SK-N-MC (cell line): ENCODE results near the gene MAPKAPK3.

Source experiments
- DNase-seq: peaks from one replicate; pipeline ENCODE4 v3.0.0-alpha.2; 2011; ENCODE audit warnings: low read depth, low spot score
- H3K27ac ChIP-seq: fragments of 200-600 bp; sonication (generic); 2 replicates; pipeline ENCODE4 v1.5.1; 2016; ENCODE audit warnings: mixed run types
- H3K36me3 ChIP-seq: fragments of 200-600 bp; sonication (generic); 2 replicates; pipeline ENCODE4 v1.6.1; 2017; ENCODE audit warnings: antibody characterized with exemption, low read length, mixed read lengths; ENCODE audit not compliant: insufficient read depth
- H3K4me3 ChIP-seq: fragments of 200-600 bp; sonication (generic); 2 replicates; pipeline ENCODE4 v1.5.1; 2016
- H3K9ac ChIP-seq: fragments of 200-600 bp; sonication (generic); 2 replicates; pipeline ENCODE4 v1.8.0; 2017; ENCODE audit warnings: mixed run types, mixed read lengths; ENCODE audit not compliant: insufficient read length
- H3K9me3 ChIP-seq: fragments of 200-600 bp; sonication (generic); 2 replicates; pipeline ENCODE4 v1.6.1; 2017; ENCODE audit warnings: low read depth, mild to moderate bottlenecking, antibody characterized with exemption, low read length, moderate library complexity, mixed read lengths
- EZH2 ChIP-seq: fragments of 200-600 bp; sonication (generic); IDR thresholded peaks from one replicate; pipeline ENCODE4 v1.6.1; 2017; ENCODE audit warnings: antibody characterized with exemption
- FOXP2 ChIP-seq: optimal IDR thresholded peaks from 2 replicates; pipeline ENCODE3; 2011; ENCODE audit warnings: mild to moderate bottlenecking, moderate library complexity; ENCODE audit not compliant: insufficient read depth; ENCODE audit errors: extremely low read length, control extremely low read depth
- POLR2AphosphoS5 ChIP-seq: IDR thresholded peaks from 2 replicates; pipeline ENCODE4 v1.6.1; 2012; ENCODE audit warnings: mild to moderate bottlenecking, low read depth, low read length, borderline replicate concordance

Gene MAPKAPK3

GRCh38 chr3:50626401-50626800 lies 9.4 kb downstream of the MAPKAPK3 start:
- Histone ChIP-seq H3K9ac (no peak overlapping the region), H3K27ac (no peak overlapping the region)

GRCh38 chr3:50627407-50628051 lies 10.6 kb downstream of the MAPKAPK3 start:
- TF ChIP-seq POLR2AphosphoS5 (no peak), EZH2 (no peak), FOXP2 (no peak)
- Histone ChIP-seq H3K4me3 (no peak overlapping the region), H3K36me3 (no peaks in the 10 kb centered on the region), H3K27ac (no peak overlapping the region), H3K9me3 (no peaks in the 10 kb centered on the region), H3K9ac (no peak overlapping the region)
- no peak for DNase-seq

More at GRCh38 chr3:50626401-50626800, 9.4 kb downstream of the MAPKAPK3 start:
- Histone ChIP-seq H3K4me3 (no peak overlapping the region), H3K9me3 (no peaks in the 10 kb centered on the region), H3K36me3 (no peaks in the 10 kb centered on the region)
- TF ChIP-seq POLR2AphosphoS5 (no peak), FOXP2 (no peak), EZH2 (no peak)
- no peak for DNase-seq

- no peak for DNase-seq
- Histone ChIP-seq H3K36me3 (no peaks in the 10 kb centered on the region), H3K27ac (no peak overlapping the region), H3K4me3 (no peak overlapping the region), H3K9me3 (no peaks in the 10 kb centered on the region), H3K9ac (no peak overlapping the region)
- no peak for TF ChIP-seq POLR2AphosphoS5
- TF ChIP-seq FOXP2, result no peak
- TF ChIP-seq EZH2, result no peak
Measured at GRCh38 chr3:50628601-50629000, 11.7 kb downstream of the MAPKAPK3 start.

GRCh38 chr3:50630394-50630793 lies 13.4 kb downstream of the MAPKAPK3 start:
- H3K4me3 ChIP-seq, result no peak overlapping the region
- no peaks in the 10 kb centered on the region for H3K9me3 ChIP-seq
- no peak overlapping the region for H3K27ac ChIP-seq
- DNase-seq, result no peak
- H3K36me3 ChIP-seq, result no peaks in the 10 kb centered on the region
- H3K9ac ChIP-seq, result no peak overlapping the region
- no peak for TF ChIP-seq FOXP2
- no peak for TF ChIP-seq EZH2
- TF ChIP-seq POLR2AphosphoS5, result no peak

GRCh38 chr3:50630877-50631276 lies 13.9 kb downstream of the MAPKAPK3 start:
- Histone ChIP-seq H3K9ac (no peak overlapping the region), H3K4me3 (no peak overlapping the region), H3K36me3 (no peaks in the 10 kb centered on the region), H3K9me3 (no peaks in the 10 kb centered on the region), H3K27ac (no peak overlapping the region)
- no peak for DNase-seq
- no peak for TF ChIP-seq POLR2AphosphoS5
- TF ChIP-seq EZH2, result no peak
- TF ChIP-seq FOXP2, result no peak

- no peak overlapping the region for H3K4me3 ChIP-seq
- no peaks in the 10 kb centered on the region for H3K36me3 ChIP-seq
- no peaks in the 10 kb centered on the region for H3K9me3 ChIP-seq
- H3K27ac ChIP-seq, result no peak overlapping the region
- H3K9ac ChIP-seq, result no peak overlapping the region
- no peak for TF ChIP-seq FOXP2
- no peak for TF ChIP-seq POLR2AphosphoS5
- DNase-seq, result no peak
Measured at GRCh38 chr3:50632450-50632849, 15.5 kb downstream of the MAPKAPK3 start.

GRCh38 chr3:50633230-50633790 lies 16.4 kb downstream of the MAPKAPK3 start:
- Histone ChIP-seq H3K36me3 (no peaks in the 10 kb centered on the region), H3K9me3 (no peaks in the 10 kb centered on the region), H3K27ac (no peak overlapping the region), H3K4me3 (no peak overlapping the region), H3K9ac (no peak overlapping the region)
- no peak for DNase-seq
- no peak for TF ChIP-seq POLR2AphosphoS5
- no peak for TF ChIP-seq FOXP2

- TF ChIP-seq FOXP2 (no peak), EZH2 (no peak), POLR2AphosphoS5 (no peak)
- Histone ChIP-seq H3K9ac (no peak overlapping the region), H3K27ac (no peak overlapping the region), H3K4me3 (no peak overlapping the region), H3K9me3 (no peaks in the 10 kb centered on the region), H3K36me3 (no peaks in the 10 kb centered on the region)
- DNase-seq, result no peak
Measured at GRCh38 chr3:50635066-50635465, 18.1 kb downstream of the MAPKAPK3 start.
